Mesothelial cell of epicardium (in vitro differentiated cells): ENCODE measurements around the gene OSBPL1A. TPM values are rescaled to one million over a fixed set of nuclear protein-coding genes. Genes with fewer than 3 reads are reported as not detected.

Experiments
- DNase-seq, 2 experiments: peaks; one replicate each; pipeline ENCODE4 v3.0.0; 2021; ENCODE audit warnings: low spot score in 2 of 2; ENCODE audit not compliant: unreplicated experiment in 2 of 2
- H3K27ac Mint-ChIP-seq: 2 replicates; pipeline ENCODE4 v1.8.0; 2021; ENCODE audit warnings: mixed read lengths
- H3K27me3 Mint-ChIP-seq: 2 replicates; pipeline ENCODE4 v1.8.0; 2021; ENCODE audit warnings: low read depth, mixed read lengths
- H3K36me3 Mint-ChIP-seq: 2 replicates; pipeline ENCODE4 v1.8.0; 2021; ENCODE audit warnings: mixed read lengths
- H3K4me1 Mint-ChIP-seq: 2 replicates; pipeline ENCODE4 v1.8.0; 2021; ENCODE audit warnings: mixed read lengths
- H3K4me3 Mint-ChIP-seq: 2 replicates; pipeline ENCODE4 v1.8.0; 2021; ENCODE audit warnings: mild to moderate bottlenecking, moderate library complexity, mixed read lengths
- H3K9me3 Mint-ChIP-seq: 2 replicates; pipeline ENCODE4 v1.8.0; 2021; ENCODE audit warnings: mixed read lengths
- total RNA-seq: library from RNA; stranded (reverse); gene quantifications from 3 replicates; pipeline ENCODE4 v1.2.1, GENCODE V29; 2021
- TF ChIP-seq, protein P1 (sequence below): fragments of 200-600 bp; sonication (generic); IDR thresholded peaks from one replicate; pipeline ENCODE4 v1.5.0; 2021; ENCODE audit warnings: antibody characterized with exemption; ENCODE audit not compliant: unreplicated experiment

OSBPL1A gene
- total RNA-seq, 1 donor from 2014 or later = 36.1 TPM

- H3K36me3 Mint-ChIP-seq = peaks cover 14% of the 10 kb centered on the region
- no peaks in the 10 kb centered on the region for H3K27me3 Mint-ChIP-seq
- H3K4me1 Mint-ChIP-seq = peaks cover 20% of the 10 kb centered on the region
- DNase-seq = no peak
- no peaks in the 10 kb centered on the region for H3K9me3 Mint-ChIP-seq
- H3K4me3 Mint-ChIP-seq = no peak overlapping the region
- TF ChIP-seq, protein P1, sequence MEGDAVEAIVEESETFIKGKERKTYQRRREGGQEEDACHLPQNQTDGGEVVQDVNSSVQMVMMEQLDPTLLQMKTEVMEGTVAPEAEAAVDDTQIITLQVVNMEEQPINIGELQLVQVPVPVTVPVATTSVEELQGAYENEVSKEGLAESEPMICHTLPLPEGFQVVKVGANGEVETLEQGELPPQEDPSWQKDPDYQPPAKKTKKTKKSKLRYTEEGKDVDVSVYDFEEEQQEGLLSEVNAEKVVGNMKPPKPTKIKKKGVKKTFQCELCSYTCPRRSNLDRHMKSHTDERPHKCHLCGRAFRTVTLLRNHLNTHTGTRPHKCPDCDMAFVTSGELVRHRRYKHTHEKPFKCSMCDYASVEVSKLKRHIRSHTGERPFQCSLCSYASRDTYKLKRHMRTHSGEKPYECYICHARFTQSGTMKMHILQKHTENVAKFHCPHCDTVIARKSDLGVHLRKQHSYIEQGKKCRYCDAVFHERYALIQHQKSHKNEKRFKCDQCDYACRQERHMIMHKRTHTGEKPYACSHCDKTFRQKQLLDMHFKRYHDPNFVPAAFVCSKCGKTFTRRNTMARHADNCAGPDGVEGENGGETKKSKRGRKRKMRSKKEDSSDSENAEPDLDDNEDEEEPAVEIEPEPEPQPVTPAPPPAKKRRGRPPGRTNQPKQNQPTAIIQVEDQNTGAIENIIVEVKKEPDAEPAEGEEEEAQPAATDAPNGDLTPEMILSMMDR = no peak
- no peak overlapping the region for H3K27ac Mint-ChIP-seq
These were observed 80.3 kb downstream of the OSBPL1A start for GRCh38 chr18:24317370-24317769.

- Mint-ChIP-seq H3K4me1 (peaks cover 12% of the 10 kb centered on the region), H3K27ac (no peak overlapping the region), H3K4me3 (no peak overlapping the region), H3K36me3 (peaks cover 23% of the 10 kb centered on the region), H3K9me3 (no peaks in the 10 kb centered on the region), H3K27me3 (no peaks in the 10 kb centered on the region)
- TF ChIP-seq, protein P1 = no peak
- no peak for DNase-seq
These were observed 82.5 kb downstream of the OSBPL1A start for GRCh38 chr18:24315170-24315569.

DNA sequence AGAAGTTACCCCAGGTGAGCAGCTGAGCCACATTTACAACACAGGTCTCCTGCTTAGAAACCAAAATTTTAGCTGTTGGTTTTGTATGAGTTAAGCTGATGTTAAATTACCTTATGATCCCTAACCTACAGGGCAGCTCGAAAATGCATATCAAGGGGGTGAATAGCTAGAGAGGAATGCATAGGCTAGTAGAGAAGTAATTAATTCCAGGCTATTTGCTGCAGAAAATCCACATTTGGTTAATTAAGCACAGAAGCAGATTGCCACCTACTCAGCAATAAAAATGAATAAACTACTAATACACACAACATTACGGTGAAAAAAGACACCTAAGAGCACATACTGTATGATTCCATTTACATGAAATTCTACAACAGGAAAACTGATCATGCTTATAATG, 91.4 kb downstream of the OSBPL1A start:
- peaks cover 13% of the 10 kb centered on the region for H3K9me3 Mint-ChIP-seq
- TF ChIP-seq, protein P1 = no peak
- peaks cover 41% of the 10 kb centered on the region for H3K36me3 Mint-ChIP-seq
- DNase-seq = no peak
- no peaks in the 10 kb centered on the region for H3K27me3 Mint-ChIP-seq
- H3K4me1 Mint-ChIP-seq = no peaks in the 10 kb centered on the region
- H3K4me3 Mint-ChIP-seq = no peak overlapping the region
- no peak overlapping the region for H3K27ac Mint-ChIP-seq

- Mint-ChIP-seq H3K27ac (no peak overlapping the region), H3K4me3 (no peak overlapping the region), H3K9me3 (peaks cover 12% of the 10 kb centered on the region), H3K36me3 (peaks cover 32% of the 10 kb centered on the region), H3K4me1 (no peaks in the 10 kb centered on the region), H3K27me3 (no peaks in the 10 kb centered on the region)
- no peak for DNase-seq
- TF ChIP-seq, protein P1 = no peak
These were observed 96.9 kb downstream of the OSBPL1A start for GRCh38 chr18:24300703-24301102.

DNA sequence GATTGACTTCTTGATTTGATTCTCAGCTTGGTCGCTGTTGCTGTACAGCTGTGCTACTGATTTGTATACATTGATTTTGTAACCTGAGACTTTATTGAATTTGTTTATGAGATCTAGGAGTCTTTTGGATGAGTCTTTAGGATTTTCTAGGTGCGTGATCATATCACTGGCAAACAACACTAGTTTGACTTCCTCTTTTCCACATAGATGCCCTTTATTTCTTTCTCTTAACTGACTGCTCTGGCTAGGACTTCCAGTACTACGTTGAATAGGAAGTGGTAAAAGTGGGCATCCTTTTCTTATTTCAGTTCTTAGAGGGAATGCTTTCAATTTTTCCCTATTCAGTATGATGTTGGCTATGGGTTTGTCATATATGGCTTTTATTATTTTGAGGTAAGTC, 101.3 kb downstream of the OSBPL1A start:
- Mint-ChIP-seq H3K36me3 (peaks cover 20% of the 10 kb centered on the region), H3K9me3 (peaks cover 17% of the 10 kb centered on the region), H3K4me3 (no peak overlapping the region), H3K27ac (no peak overlapping the region), H3K4me1 (peaks cover 8% of the 10 kb centered on the region), H3K27me3 (no peaks in the 10 kb centered on the region)
- no peak for DNase-seq
- TF ChIP-seq, protein P1 = no peak

GRCh38 chr18:24293254-24293653, 104.4 kb downstream of the OSBPL1A start:
- TF ChIP-seq, protein P1 = no peak
- Mint-ChIP-seq H3K4me3 (no peak overlapping the region), H3K27ac (no peak overlapping the region), H3K9me3 (peaks cover 10% of the 10 kb centered on the region), H3K27me3 (no peaks in the 10 kb centered on the region), H3K36me3 (peaks cover 2% of the 10 kb centered on the region), H3K4me1 (peaks cover 9% of the 10 kb centered on the region)
- no peak for DNase-seq
